MM.1S (cell line): ENCODE data around the gene TDRD3.

Experiments
- EZH2 ChIP-seq: fragments of 300-600 bp; sonication (generic); optimal IDR thresholded peaks from 2 replicates; pipeline ENCODE3; 2017; ENCODE audit warnings: low read depth, mild to moderate bottlenecking, antibody characterized with exemption, low read length, mixed read lengths
- EZH2phosphoT487 ChIP-seq: fragments of 300-600 bp; sonication (generic); IDR thresholded peaks from 2 replicates; pipeline ENCODE4 v1.6.1; 2018; ENCODE audit warnings: antibody characterized with exemption, low read length

DNA sequence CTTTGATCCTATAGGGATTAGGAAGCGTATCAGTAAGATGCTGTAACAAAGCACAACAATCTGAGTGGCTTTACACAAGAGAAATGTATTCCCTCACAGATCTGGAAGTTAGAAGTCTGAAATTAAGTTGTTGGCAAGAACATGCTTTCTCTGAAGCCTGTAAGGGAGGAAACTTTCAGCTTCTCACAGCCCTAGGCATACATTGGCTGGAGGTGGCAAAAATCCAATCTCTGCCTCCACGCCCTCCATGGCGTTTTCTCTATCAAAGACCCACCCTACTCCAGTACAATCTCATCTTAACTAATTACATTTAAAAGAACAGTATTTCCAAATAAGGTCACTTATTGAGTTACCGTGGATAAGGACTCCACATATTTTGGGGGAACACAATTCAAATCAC lies 211.9 kb downstream of the TDRD3 start:
- TF ChIP-seq EZH2phosphoT487 (no peak), EZH2 (no peak)
